ENCODE measurements around the gene RBP3.
A peak's percentile ranks its signal among the peaks of the same experiment; 100 is the strongest.

Gene RBP3

DNA sequence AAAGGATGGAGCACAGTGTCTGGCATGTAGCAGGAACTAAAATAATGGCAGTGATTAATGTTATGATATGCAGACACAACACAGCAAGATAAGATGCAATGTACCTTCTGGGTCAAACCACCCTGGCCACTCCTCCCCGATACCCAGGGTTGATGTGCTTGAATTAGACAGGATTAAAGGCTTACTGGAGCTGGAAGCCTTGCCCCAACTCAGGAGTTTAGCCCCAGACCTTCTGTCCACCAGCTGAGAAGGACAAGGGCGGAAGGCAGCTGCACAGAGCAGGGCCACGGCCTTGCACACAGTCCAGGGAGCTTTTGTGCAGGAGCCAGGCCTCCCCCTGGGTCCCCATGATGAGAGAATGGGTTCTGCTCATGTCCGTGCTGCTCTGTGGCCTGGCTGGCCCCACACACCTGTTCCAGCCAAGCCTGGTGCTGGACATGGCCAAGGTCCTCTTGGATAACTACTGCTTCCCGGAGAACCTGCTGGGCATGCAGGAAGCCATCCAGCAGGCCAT, at the start of gene RBP3:
TSS of gene RBP3 (plus strand) at position 226 of the 514 bp plus-strand sequence. CDS start at position 348, 122 bp downstream.
- no peak for DNase-seq

GRCh38 chr10:47298715-47299114, 49.4 kb upstream of the RBP3 start:
- no peak for DNase-seq

DNA sequence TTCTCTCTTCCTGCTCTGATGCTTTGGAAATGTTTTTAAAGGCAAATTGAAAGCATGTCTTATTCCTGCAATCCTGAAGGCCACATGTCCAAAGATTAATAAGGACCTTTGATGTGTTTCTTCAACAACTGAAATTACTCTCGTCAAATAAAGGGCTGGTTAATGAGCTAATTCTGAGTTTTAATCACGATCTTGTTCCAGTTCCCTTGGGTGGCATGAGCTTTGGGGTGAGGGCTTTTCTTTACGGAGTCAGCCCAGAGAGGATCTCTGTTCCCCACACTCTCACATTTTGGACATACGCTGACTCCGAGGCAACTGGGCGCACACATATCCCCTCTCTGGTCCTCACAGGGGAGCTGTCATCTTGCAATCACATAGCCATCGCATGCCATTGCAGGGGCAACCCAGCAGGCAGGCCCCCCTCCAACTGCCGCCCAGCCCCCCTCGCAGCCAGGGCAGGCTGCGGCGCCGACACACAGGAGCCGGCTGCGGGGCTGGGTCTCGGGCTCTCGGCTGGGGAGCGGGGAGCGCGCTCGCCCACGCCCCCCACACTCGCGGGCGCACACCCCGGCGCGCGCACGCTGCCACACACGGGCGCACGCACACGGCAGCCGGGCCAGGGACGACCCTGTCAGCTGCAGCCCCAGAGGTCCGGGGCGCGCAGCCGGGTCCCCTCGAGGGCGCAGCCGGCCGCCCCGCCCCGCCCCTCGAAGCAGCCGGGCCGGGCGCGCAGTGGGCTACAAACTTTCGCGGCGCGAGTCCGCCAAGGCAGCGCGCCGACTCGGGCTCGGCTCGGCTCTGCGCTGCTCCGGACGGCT, 48.3 kb upstream of the RBP3 start, which contains the start of gene GDF10:
TSS of gene GDF10 (plus strand) at position 587 of the 818 bp plus-strand sequence. CDS start 455 bp downstream, outside the sequence.
- DNase-seq = no peak

DNA sequence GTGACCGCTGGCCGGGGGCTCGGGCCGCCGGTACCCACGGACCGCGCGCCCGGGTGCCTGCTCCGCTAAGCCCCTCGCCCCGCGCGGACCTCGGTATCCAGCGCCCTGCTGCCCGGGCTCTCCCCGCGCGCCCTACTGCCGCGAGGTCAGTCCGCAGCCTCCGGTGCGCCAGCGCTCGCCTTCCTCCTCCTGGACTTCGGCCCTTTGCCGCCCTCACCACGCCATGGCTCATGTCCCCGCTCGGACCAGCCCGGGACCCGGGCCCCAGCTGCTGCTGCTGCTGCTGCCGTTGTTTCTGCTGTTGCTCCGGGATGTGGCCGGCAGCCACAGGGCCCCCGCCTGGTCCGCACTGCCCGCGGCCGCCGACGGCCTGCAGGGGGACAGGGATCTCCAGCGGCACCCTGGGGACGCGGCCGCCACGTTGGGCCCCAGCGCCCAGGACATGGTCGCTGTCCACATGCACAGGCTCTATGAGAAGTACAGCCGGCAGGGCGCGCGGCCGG, 47.7 kb upstream of the RBP3 start:
- no peak for DNase-seq

DNA sequence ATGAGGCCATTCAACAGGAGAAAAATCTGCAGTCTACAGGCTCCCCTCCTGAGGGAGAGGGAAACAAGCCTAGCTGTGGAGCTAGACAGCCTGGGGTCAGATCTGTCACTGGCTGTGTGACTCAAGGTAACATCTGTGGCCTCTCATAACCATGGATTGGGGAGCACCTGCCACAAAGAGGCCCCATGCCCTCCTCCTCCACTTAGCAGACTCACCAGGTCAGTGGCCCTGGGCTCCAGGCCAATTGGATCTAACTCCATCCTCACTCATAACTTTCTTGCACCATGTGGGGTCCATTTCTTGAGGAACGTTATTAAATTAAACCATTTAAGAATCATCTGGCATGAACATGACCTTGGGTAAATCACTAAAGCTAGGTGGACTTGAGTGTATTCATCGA, 46.3 kb upstream of the RBP3 start:
- DNase-seq = no peak

- DNase-seq = no peak
These were observed 45.1 kb upstream of the RBP3 start for GRCh38 chr10:47303105-47303504.

- DNase-seq = no peak
These were observed 44.3 kb upstream of the RBP3 start for GRCh38 chr10:47303866-47304265.

DNA sequence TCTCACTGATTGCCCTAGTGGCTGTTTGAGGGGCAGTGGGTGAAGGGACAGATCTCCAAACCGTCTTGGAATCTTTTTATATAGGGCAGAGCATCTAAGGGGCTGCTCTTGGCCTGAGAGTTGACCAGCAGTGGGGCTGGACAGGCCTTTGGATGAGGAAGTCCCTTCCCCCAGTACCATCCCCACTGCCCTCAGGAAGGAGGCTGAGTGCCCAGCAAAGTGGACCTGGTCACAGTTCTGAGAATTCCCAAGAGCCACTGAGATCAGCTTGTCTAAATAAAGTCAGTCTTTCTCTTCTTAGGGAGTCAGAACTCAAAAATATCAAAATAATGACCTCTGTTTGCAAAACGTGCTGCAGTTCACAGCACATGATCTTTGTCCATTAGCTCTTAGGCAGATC, 42.6 kb upstream of the RBP3 start:
- DNase-seq = no peak

- no peak for DNase-seq
These were observed 41.6 kb upstream of the RBP3 start for GRCh38 chr10:47306387-47307210.

DNA sequence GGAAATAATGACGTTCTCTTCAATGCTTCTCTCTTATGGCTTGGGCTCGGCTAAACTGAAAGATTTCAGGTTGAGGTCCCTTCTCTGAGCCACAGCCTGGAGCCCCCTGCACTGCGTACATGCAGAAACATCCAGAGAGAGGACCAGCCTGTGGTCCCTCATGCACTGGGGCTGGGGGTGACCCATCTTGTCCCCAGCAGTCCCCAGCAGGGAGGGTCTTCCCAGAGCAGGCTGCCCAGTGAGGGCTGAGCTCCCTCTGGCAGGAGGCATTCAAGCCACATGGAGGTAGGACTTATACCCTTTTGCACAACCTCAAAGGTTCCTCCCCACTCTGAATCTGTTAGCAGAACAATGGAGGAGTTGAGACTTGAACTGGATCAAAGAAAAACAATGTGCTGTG, 40.8 kb upstream of the RBP3 start:
- no peak for DNase-seq

GRCh38 chr10:47308775-47309174, 39.4 kb upstream of the RBP3 start:
- no peak for DNase-seq

DNA sequence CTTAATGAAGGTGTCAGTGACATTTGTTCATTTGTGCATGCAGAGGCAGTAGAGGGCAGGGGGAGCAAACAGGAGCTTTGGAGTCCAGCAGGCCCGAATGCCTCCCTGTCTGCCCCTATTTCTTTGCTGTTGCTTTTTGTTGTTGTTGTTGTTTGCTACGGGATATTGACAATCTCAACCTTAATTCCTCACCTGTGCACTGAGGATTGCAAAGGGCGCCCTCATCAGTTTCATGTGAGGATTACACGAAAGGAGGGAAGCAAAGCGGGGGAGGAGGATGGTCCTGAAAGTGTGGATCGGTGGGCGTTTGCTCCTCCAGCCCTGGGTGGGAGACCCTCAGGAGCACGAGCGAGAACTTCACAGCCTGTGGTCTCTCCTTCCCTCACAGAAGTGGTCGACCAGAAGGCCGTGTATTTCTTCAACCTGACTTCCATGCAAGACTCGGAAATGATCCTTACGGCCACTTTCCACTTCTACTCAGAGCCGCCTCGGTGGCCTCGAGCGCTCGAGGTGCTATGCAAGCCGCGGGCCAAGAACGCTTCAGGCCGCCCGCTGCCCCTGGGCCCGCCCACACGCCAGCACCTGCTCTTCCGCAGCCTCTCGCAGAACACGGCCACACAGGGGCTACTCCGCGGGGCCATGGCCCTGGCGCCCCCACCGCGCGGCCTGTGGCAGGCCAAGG, 38.6 kb upstream of the RBP3 start:
- DNase-seq = no peak

- no peak for DNase-seq
These were observed 38.1 kb upstream of the RBP3 start for GRCh38 chr10:47310090-47310505.

GRCh38 chr10:47311193-47311931, 36.8 kb upstream of the RBP3 start:
- no peak for DNase-seq

DNA sequence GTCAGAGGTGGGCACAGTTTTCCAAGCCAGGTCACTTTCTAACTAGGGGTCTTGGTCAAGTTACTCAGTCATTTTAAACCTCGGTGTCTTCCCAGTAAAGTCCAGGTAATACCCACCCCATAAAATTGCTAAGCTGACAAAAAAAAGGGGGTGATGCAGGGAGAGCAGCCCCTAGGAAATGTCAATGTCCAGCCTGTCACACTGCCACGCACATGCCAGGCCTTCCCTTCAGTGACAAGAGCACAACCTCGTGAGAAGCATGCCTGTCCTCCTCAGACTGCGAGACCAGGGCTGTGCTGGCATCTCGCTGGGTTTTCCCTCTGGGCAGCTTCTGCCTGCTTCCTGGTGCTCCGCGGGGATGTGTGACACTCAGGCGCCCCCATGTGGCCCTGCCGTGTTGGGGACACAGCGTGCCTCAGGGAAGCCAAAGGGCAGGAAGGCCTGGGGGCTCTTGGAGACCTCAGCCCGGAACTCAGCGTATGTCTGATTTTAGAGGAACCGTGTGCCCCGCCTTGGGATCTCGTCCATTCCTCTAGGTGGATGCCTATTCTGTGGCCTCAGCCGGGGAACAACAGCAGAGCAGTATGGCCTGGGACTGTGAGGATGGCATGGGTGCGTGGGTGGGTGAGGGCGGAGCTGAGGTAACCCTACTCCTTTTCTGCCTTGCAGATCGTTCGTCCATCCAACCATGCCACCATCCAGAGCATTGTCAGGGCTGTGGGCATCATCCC, 36.1 kb upstream of the RBP3 start:
- DNase-seq = peak; percentile 25

GRCh38 chr10:47312663-47312995, 35.5 kb upstream of the RBP3 start:
- no peak for DNase-seq

GRCh38 chr10:47314416-47314970, 33.7 kb upstream of the RBP3 start:
- DNase-seq = no peak

GRCh38 chr10:47315421-47315820, 32.7 kb upstream of the RBP3 start:
- DNase-seq = no peak

DNA sequence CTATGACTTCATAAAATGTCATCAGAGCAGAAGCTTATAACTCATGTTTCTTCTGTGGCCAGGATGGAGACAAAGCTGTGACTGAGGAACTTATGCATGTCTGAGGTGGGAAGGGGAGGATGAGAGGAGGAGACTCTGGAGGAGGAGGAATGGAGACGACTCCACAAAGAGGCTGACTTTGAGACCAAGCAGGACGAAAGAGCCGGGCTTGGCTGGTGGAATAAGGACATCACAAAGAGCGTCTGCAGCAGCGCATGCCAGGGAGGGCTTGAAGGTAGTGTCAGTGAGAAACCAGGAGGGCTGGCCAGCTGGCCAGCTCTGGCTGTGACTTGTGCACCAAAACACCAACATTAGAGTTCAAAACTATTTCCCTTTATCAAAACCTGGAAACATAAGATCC, 32.0 kb upstream of the RBP3 start:
- DNase-seq = no peak

DNA sequence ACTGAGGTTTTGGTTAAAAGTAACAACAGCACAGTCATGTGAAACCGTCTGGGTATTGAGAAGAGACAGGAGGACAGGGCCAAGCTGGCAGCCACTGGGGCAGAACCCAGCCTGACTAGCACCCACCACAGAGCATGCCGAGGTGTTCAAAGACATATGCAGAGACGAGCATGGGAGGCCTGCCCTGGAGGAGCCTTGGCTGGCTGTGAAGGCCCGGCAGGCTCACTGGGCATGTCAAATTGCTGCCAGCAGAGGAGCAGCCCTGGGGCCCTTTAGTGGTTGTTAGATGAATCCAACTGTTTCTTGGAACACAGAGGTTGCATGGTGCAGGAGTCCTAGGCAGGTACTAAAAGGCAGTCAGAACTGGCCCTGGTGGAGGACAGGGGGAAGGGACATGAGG, 30.9 kb upstream of the RBP3 start:
- DNase-seq = no peak

- DNase-seq = no peak
These were observed 29.5 kb upstream of the RBP3 start for GRCh38 chr10:47318706-47319105.

Data from NCI-H2171 (cell line).